HG02943 (cell line): ENCODE measurements around the gene ECI1.
"Not testable (repeated sequence)": the region's sequence is repeated elsewhere in the genome, so short reads cannot be mapped to it uniquely, and the experiment has no call there.

Source experiments
- ATAC-seq: cut with Tn5 transposase; IDR thresholded peaks from one replicate; pipeline ENCODE4 v1.9.1; 2021; ENCODE audit warnings: mild to moderate bottlenecking, low read depth, moderate library complexity; ENCODE audit not compliant: unreplicated experiment

Gene ECI1

DNA sequence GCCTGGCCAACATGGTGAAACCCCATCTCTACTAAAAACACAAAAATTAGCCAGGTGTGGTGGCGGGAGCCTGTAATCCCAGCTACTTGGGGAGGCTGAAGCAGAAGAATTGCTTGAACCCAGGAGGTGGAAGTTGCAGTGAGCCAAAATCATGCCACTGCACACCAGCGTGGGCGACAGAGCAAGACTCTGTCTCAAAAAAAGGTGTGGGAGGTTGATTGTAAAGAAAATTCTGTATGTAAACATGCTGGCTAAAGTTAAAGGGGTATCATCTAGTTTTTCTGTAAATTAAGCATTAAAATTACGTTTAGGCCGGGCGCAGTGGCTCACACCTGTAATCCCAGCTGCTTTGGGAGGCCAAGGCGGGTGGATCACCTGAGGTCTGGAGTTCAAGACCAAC is 7.1 kb upstream of the ECI1 start:
- not testable (repeated sequence) for ATAC-seq

DNA sequence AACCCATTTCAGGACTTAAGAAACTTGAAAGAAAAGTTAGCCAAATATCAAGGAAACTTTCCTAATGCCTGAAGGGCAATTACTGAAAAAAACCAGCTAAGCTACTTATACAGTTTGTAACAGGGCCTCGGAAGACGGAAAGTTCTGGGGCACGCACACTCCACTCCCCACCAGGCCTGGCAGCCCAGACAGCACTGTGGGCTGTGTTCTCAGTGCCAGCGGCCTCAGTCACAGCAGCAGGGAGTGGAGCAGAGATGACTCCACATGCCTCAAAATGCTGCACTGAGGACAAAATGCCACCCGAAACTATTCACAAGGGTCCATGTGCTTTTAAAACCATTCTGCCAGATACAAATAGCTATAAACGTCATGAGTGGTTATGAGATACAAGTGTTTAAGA is 6.3 kb upstream of the ECI1 start:
- ATAC-seq, result no peak

DNA sequence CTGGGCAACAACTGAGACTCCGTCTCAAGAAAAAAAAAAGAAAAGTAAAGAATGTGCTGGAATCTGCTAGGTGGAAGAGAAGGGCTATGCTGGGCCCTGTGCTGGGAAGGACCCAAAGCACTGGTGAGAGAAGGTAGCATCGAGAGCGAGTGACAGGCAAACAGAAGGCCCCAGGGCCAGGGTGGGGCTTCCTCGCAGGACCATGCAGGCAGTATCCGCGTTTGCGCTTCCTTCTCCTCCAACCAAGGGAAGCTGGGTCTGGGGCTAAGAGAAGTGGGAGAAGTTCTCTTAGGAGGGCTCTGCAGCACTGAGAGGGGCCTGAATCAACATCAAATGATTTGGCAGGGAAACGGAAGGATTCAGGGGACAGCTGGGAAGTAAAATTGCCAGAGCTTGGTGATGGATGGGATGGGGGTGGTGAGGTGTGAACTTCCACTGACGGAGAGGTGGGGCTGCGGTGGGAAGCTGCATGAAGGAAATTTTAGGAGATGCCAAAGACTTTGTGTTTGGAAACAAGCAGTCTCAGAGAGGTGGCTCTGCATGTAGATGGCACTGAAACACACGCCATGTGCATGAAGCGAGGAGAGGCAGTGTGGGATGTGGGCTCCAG is 5.2 kb upstream of the ECI1 start:
- ATAC-seq, result no peak

DNA sequence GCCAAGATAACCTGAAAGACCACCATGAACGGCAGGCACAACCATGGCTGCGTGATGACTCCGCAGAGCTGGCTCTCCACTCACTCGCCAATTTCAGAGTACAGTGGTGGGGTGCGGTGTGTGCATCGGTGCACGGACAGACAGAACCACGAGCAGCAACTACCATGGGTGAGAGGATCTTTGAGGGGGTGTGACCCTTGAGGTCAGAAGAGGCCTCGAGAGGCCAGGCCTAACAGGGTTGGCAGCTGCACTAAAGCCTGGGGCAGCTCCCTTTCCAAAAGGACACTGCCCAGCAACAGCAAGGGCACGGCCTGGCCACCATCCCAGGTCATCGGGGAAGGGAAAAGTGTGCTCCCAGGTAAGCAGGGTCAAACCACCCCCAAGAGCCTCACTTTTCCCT is 1.9 kb upstream of the ECI1 start:
- ATAC-seq, result no peak

DNA sequence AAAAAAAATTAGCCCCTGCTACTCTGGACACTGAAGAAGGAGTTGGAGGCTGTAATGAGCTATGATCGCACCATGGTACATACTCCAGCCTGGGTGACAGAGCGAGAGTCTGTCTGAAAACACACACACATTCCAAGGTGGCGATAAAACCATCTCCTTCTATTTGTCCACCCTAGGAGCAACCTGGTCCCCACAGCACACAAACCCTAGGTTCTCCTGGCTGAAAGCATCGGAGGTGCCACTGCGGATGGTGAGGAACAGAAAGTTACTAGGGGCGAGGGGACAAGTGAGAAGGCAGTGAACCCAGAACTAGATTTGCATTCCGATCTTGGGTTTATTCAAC is 1.4 kb upstream of the ECI1 start:
- ATAC-seq, result no peak

DNA sequence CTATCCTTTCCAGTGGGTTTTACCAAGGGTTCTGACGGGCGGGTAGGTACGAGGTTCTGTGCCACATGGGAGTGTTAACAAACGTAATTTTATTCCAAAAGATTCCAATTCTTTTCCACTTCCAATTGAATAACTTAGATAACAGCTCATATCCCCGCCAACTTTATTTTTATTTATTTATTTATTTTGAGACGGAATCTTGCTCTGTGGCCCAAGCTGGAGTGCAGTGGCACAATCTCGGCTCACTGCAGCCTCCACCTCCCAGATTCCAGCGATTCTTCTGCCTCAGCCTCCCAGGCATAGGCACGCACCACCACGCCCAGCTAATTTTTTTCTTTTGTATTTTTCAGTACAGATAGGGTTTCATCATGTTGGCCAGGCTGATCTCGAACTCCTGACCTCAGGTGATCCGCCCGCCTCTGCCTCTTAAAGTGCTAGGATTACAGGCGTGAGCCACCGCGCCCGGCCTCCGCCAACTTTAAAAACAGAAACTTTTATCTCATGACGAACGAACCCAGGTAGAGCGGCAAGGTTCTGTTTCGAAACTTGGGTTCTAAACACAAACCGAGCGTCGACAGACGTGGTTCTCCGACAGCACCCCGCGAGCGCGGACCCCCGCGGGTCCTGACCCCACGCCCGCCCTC is 613 bp downstream of the ECI1 start:
- ATAC-seq, result no peak

DNA sequence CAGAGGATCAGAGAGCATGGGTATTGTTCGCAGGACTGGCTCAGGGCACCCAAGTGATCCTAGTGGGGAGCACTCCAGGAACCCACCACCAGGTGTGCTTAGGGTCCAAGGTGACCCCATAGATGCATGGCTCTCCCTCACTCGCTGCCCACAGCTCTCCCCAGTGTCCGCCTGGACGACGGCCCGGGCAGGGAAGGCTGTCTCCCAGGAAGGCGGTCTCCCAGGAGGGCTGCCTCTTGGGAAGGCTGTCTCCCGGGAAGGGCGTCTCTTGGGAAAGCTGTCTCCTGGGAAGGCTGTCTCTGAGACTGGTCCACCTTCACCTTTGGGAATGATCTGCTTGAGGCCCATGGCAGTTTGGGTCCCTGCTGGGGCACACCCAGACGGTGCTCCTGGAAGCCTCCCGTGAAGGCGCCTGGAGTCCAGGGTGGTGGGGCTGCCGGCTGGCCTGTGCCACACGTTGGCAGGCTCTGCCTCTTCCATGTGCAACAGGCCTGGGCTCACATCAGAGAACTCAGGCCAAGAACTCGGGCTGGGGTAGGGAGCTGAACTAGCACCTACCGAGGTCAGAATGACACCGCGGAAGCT is 5.0 kb downstream of the ECI1 start:
- ATAC-seq, result no peak

DNA sequence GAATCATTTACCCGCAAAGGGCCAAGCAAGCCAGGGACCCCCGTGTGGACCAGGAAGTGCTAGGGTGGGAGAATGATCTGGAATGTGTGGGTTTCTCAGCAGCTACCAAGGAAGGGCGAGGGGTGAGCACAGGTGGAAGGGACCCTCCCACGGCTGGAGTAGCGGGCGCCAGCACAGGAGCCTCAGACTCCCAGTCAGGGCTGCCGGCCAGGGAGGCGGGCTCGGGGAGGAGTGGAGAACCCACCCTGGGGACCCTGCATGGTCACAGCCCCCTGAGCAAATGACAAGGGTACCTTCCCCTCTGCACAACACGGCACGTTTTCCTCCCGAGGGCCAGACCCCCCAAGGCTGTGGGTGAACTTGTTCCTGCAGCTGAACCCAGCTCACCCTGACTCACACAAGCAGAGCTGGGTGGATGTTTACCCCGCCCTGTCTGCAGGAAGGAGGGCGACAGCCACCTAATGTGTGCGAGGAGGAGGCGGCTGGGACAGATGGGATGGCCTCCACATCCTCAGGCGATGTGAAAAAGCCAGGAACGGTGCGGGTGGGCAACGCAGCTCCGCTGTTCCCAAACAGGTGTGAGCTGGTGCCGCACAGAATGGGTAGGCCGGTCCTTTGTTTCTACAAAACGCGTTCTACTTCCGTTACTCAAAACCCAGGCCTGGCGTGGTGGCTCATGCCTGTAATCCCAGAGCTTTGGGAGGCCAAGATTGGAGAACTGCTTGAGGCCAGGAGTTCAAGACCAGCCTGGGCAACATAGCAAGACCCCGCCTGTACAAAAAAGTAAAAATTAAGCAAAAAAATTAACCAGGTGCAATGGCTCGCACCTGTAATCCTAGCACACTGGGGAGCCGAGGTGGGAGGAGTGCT is 6.2 kb downstream of the ECI1 start:
- ATAC-seq, result no peak

DNA sequence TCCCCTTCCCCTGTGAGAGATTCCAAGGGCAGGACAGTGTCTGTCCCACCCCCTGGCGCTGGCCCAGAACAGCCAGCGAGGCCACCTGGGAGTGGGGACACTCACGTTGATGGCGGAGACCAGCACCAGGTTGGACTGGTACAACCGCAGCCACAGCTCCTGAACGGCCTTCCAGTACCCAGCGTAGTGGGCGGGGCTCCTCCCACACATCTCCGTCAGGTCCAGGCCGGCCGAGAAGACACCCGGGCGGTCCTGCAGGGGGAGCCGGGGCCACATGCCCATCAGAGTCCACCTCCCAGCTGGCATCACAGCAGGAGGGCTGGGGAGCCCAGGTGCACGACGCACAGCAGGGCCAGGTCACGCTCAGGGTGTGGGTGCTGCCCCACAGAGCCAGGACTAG is 7.1 kb downstream of the ECI1 start:
- ATAC-seq, result no peak

DNA sequence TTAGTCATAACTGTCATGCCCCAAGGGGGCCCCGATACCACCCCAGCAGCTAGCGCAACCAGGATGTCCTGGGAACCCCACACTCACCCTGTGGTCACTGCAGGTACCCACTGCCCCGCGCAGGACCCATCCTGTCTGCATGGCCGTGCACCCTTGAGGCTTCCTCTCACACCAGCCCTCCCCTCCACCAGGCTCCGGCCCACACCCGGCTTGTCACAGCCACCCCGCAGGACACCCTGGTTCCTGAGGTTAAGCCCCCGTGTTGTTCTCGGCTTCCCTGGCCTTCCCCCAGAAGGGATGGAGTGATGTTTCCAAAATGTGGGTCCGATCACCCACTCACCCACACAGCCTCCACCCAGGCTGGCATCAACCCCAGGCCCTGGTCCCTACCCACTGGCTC is 7.6 kb downstream of the ECI1 start:
- no peak for ATAC-seq

DNA sequence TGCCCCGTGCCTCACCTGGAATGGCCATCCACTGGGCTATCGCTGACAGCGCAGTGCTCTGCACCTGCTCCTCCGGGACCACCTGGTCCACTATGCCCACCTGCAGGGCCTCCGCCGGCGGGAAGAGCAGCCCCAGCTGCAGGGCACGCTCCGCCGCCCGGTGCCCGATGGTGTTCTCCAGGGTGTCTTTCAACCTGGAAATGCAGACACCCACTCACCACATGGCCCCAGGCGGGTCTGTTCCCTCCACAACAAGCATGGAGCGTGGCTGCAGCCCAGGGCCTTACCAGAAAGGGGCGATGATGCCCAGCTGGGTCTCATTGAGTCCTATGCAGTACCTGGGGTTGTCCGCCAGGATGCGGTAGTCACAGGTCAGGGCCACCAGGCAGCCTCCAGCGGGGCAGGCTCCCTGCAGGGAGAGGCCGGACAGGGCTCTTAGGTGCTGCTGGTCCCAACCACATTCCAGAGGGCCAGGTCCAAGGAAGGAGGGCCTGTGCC is 8.3 kb downstream of the ECI1 start:
- no peak for ATAC-seq

DNA sequence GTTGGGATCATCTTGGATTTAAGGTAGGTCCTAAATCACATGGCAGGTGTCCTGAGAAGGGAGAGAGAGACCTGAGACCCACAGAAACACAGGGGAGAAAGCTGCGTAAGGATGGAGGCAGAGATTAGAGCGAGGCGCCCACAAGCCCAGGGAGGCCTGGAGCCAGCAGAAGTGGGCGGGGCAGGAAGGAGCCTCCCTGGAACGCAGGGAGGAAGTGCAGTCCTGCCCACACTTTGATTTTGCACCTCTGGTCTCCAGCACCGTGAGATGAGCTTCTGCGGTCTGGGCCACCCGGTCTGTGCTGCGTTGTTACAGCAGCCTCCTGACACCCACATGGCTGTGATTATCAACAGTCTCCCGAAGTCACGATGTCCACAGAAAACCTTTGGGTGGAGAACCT is 8.8 kb downstream of the ECI1 start:
- no peak for ATAC-seq

DNA sequence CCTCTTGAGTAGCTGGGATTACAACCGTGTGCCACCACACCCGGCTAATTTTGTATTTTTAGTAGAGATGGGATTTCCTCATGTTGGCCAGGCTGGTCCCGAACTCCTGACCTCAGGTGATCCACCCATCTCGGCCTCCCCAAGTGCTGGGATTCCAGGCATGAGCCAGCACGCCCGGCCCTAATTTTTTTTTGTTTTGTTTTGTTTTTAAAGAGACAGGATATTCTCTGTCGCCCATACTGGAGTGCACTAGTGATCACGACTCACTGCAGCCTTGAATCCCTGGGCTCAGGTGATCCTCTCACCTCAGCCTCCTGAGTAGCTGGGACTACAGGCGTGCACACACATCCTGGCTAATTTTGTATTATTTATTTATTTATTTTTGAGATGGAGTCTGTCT is 11.1 kb downstream of the ECI1 start:
- ATAC-seq, result not testable (repeated sequence)

DNA sequence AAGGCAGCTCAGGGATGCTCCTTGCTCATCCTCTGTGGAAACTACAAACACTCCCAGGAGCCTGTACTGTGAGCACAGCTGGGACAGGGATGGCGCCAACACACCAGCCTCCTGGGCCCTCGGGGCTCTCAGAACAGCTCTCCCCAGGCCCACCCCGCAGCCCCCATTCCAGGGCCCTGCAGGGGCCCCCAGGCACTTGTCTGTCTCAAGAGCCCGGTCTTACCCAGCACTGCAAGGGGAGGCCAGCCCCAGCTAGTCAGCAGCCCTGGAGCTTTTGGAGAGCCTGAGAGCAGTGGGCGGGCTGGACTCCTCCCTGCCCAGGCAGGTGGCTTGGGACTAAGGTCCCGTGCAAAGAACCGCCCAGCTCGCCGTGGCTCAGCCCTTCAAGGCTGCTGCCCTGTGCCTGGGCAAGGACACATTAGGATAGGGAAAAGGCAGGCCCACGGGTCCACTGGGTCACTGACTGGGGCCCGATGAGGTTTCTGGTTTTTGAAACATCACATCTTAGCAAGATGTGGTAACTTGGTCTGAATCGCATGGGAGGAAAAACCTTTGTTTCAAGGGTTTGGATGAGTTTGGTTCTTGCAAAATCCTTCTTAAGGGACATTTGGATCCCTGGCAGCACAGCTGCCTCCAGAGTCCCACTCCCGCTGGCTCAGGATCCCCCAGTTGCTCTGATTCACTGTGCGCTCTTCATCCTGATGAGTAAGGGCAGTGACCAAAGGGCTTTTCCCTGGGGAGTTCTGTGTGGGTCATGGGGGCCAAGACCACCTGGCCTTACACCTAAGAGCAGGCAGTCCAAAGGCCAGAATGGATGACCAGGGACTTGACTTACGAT is 12.3 kb downstream of the ECI1 start:
- no peak for ATAC-seq

DNA sequence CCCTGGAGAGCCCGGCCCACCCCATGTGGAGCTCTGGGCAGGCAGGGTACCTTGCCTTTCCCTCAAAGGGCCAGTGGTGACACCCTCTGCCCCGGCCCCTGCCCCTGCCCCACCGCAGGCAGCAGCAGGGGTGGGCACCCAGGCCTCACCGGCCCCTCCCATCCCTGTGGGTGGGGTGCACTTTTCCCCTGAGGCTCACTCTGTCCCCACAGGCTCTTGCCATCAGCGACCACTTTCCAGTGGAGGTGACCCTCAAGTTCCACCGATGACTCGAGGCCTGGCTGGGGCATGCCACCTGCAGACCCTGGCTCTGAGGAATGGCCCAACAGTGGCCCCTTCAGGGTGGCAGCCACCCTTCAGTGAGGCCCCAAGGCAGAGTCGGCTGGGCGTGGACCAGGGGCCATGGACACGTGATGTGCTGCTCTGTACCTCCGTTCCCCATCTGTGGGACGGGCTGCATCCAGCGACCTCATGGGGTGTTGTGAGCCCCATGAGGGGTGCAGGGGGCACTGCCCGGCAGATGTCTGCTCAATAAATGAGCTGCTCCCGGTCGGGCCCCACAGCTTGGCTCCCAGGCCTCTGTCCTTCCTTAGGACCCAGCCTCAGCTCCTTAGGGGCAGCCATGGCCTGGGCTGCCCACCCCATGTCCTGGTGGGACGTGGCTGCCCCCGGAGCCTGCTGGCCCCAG is 13.1 kb downstream of the ECI1 start:
- ATAC-seq, result no peak

DNA sequence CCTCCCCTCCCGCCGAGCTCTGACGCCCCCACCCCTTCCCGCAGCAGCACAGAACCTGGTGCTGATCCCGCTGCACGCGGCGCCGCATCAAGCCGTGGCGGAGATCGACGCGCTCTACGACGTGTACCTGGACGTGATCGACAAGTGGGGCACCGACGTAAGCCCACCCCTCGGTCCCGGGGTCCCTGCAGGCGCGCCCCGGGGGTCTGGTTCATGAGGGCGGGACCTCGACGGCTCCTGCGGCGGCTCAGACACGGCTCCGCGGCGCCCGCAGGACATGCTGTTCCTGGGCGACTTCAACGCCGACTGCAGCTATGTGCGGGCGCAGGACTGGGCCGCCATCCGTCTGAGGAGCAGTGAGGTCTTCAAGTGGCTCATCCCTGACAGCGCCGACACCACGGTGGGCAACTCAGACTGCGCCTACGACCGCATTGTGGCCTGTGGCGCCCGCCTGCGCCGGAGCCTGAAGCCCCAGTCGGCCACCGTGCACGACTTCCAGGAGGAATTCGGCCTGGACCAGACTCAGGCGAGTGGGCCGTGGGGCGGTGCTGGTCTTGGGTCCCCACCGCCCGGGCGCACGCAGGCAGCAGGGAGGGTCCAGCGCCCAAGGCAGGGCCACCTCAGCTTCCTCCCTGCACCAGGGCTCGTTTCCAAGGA is 13.8 kb downstream of the ECI1 start:
- ATAC-seq, result no peak

DNA sequence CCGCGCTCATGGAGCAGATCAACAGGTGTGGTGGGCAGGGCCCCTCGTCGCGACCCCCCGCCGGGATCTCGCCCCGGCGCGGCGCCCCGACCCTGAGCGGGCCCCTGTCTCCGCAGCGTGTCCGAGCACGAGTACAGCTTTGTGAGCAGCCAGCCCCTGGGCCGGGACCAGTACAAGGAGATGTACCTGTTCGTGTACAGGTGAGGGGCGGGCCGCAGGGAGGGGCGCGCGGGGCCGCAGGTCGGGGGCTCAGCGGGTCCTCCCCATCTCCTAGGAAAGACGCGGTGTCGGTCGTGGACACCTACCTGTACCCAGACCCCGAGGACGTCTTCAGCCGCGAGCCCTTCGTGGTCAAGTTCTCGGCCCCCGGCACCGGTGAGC is 14.3 kb downstream of the ECI1 start:
- ATAC-seq, result no peak

DNA sequence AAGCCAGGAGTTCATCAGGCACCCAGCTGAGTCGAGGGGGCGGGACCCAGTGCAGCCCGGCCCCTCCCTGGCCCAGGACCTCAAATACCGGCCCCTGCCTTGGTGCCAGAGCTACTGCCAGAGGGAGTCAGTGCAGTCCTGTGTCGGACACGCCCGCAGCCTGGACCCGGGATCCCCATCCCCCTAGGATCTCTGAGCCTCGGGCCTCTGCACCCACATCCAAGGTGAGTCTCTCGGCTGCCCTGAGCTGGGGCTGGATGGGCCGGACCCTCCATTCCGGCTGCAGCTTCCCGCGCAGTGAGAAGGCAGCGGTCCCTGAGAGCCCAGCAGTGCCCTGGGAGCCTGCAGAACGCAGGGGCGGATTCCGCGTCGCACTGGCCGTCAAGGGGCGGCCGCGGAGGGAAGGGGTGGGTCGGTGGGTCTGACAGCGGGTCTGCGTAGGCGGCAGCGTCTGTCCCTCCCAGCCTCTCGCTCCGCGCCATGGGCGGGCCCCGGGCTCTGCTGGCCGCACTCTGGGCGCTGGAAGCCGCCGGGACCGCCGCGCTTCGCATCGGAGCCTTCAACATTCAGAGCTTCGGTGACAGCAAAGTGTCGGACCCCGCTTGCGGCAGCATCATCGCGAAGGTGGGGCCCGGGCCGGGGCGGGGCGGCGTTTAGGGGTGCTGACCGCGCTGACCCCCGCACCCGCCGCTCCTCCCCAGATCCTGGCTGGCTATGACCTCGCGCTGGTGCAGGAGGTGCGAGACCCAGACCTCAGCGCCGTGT is 14.9 kb downstream of the ECI1 start, which contains the start of gene DNASE1L2:
TSS of gene DNASE1L2 (plus strand) at position 108 of the 765 bp plus-strand sequence. CDS start at position 481, 373 bp downstream.
- no peak for ATAC-seq
